GOT3 (cell line): ENCODE measurements around the gene POP4.

Experiments
- DNase-seq: peaks from one replicate; lab custom pipeline; 2025; ENCODE audit warnings: mixed read lengths; lab: John Stamatoyannopoulos, UW

The POP4 gene

GRCh38 chr19:29662278-29662603 is 56.2 kb downstream of the POP4 start:
- no peak for DNase-seq

GRCh38 chr19:29662604-29663404 is 56.7 kb downstream of the POP4 start:
- DNase-seq: peak; percentile 34

DNA sequence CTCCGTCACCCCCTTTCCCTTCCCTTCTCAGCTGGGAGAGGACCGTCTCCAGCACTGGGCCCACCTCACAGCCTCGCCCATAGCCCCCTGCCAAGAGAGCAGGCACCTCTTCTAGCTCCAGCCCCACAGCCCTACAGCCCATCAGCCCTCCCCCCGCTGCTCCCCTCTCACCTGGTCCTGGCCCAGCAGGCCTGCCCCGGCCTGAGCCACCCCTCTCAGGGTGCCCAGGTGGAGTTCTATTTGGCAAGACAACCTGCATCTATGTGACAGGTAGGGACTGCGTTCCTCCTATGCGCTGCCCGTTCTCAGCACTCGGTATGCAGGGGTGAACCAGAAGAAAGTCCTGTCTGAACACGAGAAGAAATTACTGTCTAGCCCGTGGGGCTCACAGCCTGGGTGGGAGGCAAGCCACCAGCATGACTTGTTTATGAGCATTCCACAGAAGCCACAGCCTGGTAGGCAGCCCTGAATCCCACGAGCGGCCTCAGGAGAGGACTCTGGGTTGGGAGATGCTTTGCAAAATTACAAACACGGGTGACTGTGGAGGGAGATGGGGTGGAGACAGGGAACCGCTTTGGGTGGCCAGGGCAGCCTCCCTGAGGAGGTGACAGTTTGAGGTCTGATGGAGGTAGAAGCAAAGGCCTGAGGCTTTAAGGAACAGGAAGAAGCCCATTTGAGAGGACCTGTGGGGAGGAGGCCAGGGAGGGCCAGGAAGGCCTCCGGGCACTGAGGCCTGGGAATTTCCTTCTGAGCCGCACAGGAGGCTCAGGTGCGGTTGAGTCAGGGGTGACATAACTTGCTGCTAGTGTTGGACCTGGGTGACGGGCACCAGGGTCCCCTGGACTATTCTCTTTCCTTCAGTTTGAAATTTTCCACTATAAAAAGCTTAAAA is 58.0 kb downstream of the POP4 start:
- DNase-seq: no peak

DNA sequence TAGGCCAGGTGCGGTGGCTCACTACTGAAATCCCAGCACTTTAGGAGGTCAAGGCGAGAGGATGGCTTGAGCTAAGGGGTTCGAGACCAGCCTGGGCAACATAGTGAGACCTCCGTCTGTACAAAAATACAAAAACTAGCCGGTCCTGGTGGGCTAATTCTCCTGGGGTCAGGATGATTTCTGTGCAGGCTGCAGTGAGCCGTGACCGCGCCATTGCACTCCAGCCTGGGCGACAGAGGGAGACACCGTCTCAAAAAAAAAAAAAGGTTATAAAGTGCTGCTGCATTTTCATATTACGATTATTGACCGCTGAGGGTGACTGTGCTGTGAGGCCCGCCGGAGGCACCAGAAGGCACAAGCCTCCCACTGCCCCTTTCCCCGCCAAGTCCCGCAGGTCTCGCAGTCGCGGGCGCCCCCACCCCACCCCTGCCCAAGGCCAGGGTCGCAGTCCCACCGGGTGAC is 58.7 kb downstream of the POP4 start:
- no peak for DNase-seq

DNA sequence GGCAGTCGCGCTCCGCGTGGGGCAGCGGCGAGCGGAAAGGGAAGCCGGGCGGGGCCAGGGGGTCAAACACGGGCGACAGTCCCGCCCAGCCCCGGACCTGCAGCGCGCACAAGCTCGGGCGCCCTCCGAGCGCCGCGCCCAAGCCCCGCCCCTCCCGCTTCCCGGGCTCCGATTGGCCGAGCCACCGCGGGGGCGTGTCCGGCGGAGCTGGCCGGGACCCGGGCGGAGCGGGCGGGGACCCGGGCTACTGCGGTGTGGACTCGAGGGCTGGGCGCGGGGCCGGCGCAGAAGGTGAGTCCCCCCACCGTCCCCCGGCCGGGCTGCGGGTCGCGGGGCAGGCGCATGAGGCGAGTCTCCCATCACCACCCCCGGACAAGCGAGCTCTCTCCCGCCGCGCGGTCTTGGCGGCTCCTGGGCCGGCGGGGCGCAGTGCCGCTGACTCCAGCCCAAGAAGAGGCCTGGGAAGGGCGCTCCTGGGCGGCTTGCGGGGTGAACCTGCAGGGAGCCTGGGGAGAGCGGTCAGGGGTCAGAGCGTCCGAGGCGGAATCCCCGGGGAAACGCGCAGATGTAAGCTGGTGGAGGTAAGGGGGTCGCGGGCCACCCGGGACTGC is 59.2 kb downstream of the POP4 start, which contains the start of gene PLEKHF1:
PLEKHF1 (plus strand) TSS at position 247 of the 611 bp plus-strand sequence. CDS start 8,379 bp downstream, outside the sequence.
- peak; percentile 53 for DNase-seq

GRCh38 chr19:29665826-29666577 is 59.9 kb downstream of the POP4 start:
- no peak for DNase-seq
